CD8-positive, alpha-beta memory T cell (primary cell): ENCODE data around the gene GKAP1. TPM values are rescaled to one million over a fixed set of nuclear protein-coding genes. Genes with fewer than 3 reads are reported as not detected.

Experiments used
- CTCF ChIA-PET: fragments of 350-600 bp; sonication (Branson Sonifier 250); formaldehyde crosslinking; loops from one replicate; lab custom pipeline; 2021; ENCODE audit warnings: antibody characterized with exemption; lab: Charles Lee
- POLR2A ChIA-PET: fragments of 350-600 bp; sonication (Branson Sonifier 250); formaldehyde crosslinking; loops from one replicate; lab custom pipeline; 2021; ENCODE audit warnings: antibody characterized with exemption; lab: Charles Lee
- DNase-seq, 5 donors: peaks; one replicate each; pipeline versions ENCODE4 v3.0.0 to v3.0.0-alpha.2; 2020 to 2022; ENCODE audit warnings: mixed read lengths in 1 of 5
- H3K27ac ChIP-seq: one replicate; pipeline ENCODE4 v1.7.0; 2013; ENCODE audit warnings: low read depth, mild to moderate bottlenecking, low read length, moderate library complexity
- H3K27me3 ChIP-seq: 2 replicates; pipeline ENCODE4 v1.7.0; 2013; ENCODE audit warnings: low read length, mild to moderate bottlenecking; ENCODE audit not compliant: insufficient read depth, poor library complexity, severe bottlenecking
- H3K36me3 ChIP-seq: 2 replicates; pipeline ENCODE4 v1.7.0; 2013; ENCODE audit warnings: mild to moderate bottlenecking, low read length, moderate library complexity; ENCODE audit not compliant: insufficient read depth
- H3K4me1 ChIP-seq: 2 replicates; pipeline ENCODE4 v1.7.0; 2013; ENCODE audit warnings: mild to moderate bottlenecking, low read length, moderate library complexity; ENCODE audit not compliant: insufficient read depth
- H3K4me3 ChIP-seq: 2 replicates; pipeline ENCODE4 v1.7.0; 2013; ENCODE audit warnings: mild to moderate bottlenecking, low read length
- H3K9me3 ChIP-seq: 2 replicates; pipeline ENCODE4 v1.7.0; 2013; ENCODE audit warnings: mild to moderate bottlenecking, low read length
- H3K27ac Mint-ChIP-seq, 8 donors: one replicate each; pipeline ENCODE4 v1.8.0; 2020 to 2021; ENCODE audit warnings: mixed read lengths in 8 of 8, mild to moderate bottlenecking in 6 of 8, inconsistent platforms in 3 of 8, moderate library complexity in 3 of 8
- H3K27me3 Mint-ChIP-seq, 2 donors: one replicate each; pipeline ENCODE4 v1.8.0; 2020 to 2021; ENCODE audit warnings: mixed read lengths in 2 of 2, mild to moderate bottlenecking in 1 of 2, moderate library complexity in 1 of 2
- H3K36me3 Mint-ChIP-seq, 3 donors: one replicate each; pipeline ENCODE4 v1.8.0; 2020 to 2021; ENCODE audit warnings: mixed read lengths in 3 of 3, inconsistent platforms in 1 of 3, mild to moderate bottlenecking in 1 of 3
- H3K4me1 Mint-ChIP-seq, 3 donors: one replicate each; pipeline ENCODE4 v1.8.0; 2020 to 2021; ENCODE audit warnings: mixed read lengths in 3 of 3, inconsistent platforms in 1 of 3, mild to moderate bottlenecking in 1 of 3
- H3K4me3 Mint-ChIP-seq, 7 donors: one replicate each; pipeline ENCODE4 v1.8.0; 2020 to 2021; ENCODE audit warnings: mixed read lengths in 7 of 7, mild to moderate bottlenecking in 6 of 7, moderate library complexity in 4 of 7, inconsistent platforms in 2 of 7
- H3K9me3 Mint-ChIP-seq, 5 donors: one replicate each; pipeline ENCODE4 v1.8.0; 2020 to 2022; ENCODE audit warnings: mixed read lengths in 5 of 5, mild to moderate bottlenecking in 3 of 5, moderate library complexity in 2 of 5, inconsistent platforms in 1 of 5
- polyA plus RNA-seq: library from polyadenylated mRNA; unstranded; fragments of 300-500 nt; fragmentation: Illumina TruSeq; gene quantifications from one replicate; pipeline ENCODE4 v1.2.3, GENCODE V29; 2021
- total RNA-seq, 2 experiments: library from RNA; stranded (reverse); gene quantifications; one replicate each; pipeline ENCODE4 v1.2.3, GENCODE V29; 2021

Gene GKAP1
- total and polyA plus RNA-seq, 3 experiments from 2014 or later = 3.2 to 5.1 (median 4.0) TPM

DNA sequence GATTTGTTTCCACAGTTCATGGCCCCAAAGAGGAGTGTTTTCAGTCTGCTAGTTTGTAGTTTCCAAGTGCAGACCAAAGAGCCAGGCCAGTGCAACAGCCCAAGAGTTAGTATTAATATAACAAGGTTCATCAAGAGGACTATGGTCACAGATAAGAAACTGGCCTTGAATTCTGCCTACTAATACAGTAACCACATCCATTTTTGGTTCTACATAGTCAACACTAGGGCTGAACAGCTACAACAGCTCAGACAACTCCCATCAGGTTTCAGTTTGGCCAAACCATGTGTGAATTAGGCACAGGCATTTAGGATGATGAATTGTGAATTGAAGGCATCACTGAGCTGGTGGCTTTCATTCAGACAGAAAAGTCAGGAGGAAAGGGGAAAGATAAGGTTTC lies 96.1 kb downstream of the GKAP1 start:
- H3K36me3 Mint-ChIP-seq = peaks cover 0 to 17% (median 0%) of the 10 kb centered on the region in 3 donors
- Histone ChIP-seq H3K27me3 (no peaks in the 10 kb centered on the region), H3K4me3 (no peak overlapping the region), H3K36me3 (no peaks in the 10 kb centered on the region), H3K4me1 (no peaks in the 10 kb centered on the region), H3K27ac (no peak overlapping the region), H3K9me3 (no peaks in the 10 kb centered on the region)
- H3K9me3 Mint-ChIP-seq = peaks cover 0 to 5% (median 1%) of the 10 kb centered on the region in 5 donors
- H3K27me3 Mint-ChIP-seq = peaks cover 6 to 13% of the 10 kb centered on the region in 2 donors
- CTCF ChIA-PET = interaction anchor here (1.3 kb wide), 1 partner anchor 13 kb away, joined by 3 read pairs; no protein-coding TSS in a partner anchor
- no peak overlapping the region for H3K27ac Mint-ChIP-seq
- no peaks in the 10 kb centered on the region for H3K4me1 Mint-ChIP-seq
- no peak overlapping the region for H3K4me3 Mint-ChIP-seq
- DNase-seq = no peak
- POLR2A ChIA-PET = no interaction called here

DNA sequence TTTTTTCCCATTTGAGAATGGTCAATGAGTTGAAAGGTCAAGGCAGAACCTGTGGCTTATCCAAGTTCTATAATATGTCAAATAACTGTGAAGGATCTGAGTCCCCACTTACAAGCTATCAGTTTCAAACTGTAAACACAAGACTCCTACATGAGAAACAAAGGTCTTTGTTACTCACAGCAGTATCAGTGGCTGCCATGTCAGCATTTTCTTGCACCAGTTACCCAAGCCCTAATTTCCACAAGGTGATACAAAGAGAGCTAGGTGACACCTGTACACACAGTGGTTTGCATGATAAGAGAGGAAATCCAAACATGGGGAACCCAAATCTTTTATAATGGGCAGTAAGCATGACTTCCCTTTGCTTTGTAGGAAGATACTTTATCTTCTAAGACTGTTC lies 101.8 kb downstream of the GKAP1 start:
- Mint-ChIP-seq H3K4me1 (no peaks in the 10 kb centered on the region), H3K27me3 (no peaks in the 10 kb centered on the region), H3K27ac (no peak overlapping the region), H3K9me3 (no peaks in the 10 kb centered on the region), H3K36me3 (no peaks in the 10 kb centered on the region), H3K4me3 (no peak overlapping the region)
- ChIA-PET POLR2A (no interaction called here), CTCF (no interaction called here)
- Histone ChIP-seq H3K4me3 (no peak overlapping the region), H3K9me3 (no peaks in the 10 kb centered on the region), H3K27me3 (no peaks in the 10 kb centered on the region), H3K36me3 (no peaks in the 10 kb centered on the region), H3K27ac (no peak overlapping the region), H3K4me1 (no peaks in the 10 kb centered on the region)
- DNase-seq = no peak

DNA sequence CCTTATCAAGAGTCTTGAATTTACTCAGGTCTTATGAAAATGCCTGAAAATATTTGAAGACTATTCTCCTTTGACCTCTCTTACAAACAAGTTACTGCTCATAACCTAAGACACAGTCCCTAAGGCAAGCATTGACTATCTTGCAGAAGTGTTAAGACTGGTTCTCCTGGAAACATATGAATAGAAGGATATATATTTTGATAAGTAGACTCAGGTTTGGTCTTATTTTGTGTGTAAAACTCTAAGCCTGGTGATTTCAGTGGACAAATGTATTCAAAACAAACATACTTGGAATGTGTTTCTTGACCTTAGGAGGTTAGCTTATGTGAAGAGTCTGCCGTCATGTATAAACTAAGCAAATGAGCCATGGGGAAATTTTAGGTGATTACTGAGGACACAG lies 102.3 kb downstream of the GKAP1 start:
- DNase-seq = no peak
- H3K27ac Mint-ChIP-seq = peak overlapping the region in 1 of 8 donors; percentile 13
- no peaks in the 10 kb centered on the region for H3K36me3 ChIP-seq
- no peaks in the 10 kb centered on the region for H3K4me1 ChIP-seq
- no peaks in the 10 kb centered on the region for H3K36me3 Mint-ChIP-seq
- H3K27me3 ChIP-seq = no peaks in the 10 kb centered on the region
- POLR2A ChIA-PET = no interaction called here
- H3K27ac ChIP-seq = no peak overlapping the region
- H3K27me3 Mint-ChIP-seq = no peaks in the 10 kb centered on the region
- CTCF ChIA-PET = no interaction called here
- no peaks in the 10 kb centered on the region for H3K9me3 ChIP-seq
- no peak overlapping the region for H3K4me3 Mint-ChIP-seq
- no peak overlapping the region for H3K4me3 ChIP-seq
- H3K9me3 Mint-ChIP-seq = no peaks in the 10 kb centered on the region
- no peaks in the 10 kb centered on the region for H3K4me1 Mint-ChIP-seq

DNA sequence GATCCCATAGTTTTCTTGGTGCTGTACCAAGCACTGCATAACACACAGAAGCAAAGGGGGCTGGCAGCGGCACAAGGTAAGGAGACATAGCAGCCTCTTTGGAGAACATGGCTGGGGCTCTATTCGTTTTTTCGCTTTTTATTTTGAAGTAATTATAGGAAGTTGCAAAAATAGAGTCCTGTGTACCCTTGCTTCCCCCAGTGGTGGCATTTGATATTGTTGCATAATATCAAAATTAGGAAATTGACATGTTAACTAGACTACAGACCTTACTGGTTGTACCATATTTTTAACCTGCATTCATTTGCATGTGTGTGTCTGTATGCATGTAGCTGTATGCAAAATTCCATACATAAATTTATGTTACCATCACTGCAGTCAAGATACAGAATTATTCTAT lies 103.2 kb downstream of the GKAP1 start:
- H3K4me3 ChIP-seq = no peak overlapping the region
- no peaks in the 10 kb centered on the region for H3K27me3 ChIP-seq
- ChIA-PET POLR2A (no interaction called here), CTCF (no interaction called here)
- no peak overlapping the region for H3K27ac Mint-ChIP-seq
- no peak for DNase-seq
- H3K36me3 ChIP-seq = no peaks in the 10 kb centered on the region
- no peak overlapping the region for H3K4me3 Mint-ChIP-seq
- H3K4me1 ChIP-seq = no peaks in the 10 kb centered on the region
- H3K36me3 Mint-ChIP-seq = no peaks in the 10 kb centered on the region
- no peak overlapping the region for H3K27ac ChIP-seq
- H3K4me1 Mint-ChIP-seq = peaks cover under 1 to 3% (median 1%) of the 10 kb centered on the region in 3 donors
- no peaks in the 10 kb centered on the region for H3K27me3 Mint-ChIP-seq
- no peaks in the 10 kb centered on the region for H3K9me3 Mint-ChIP-seq
- H3K9me3 ChIP-seq = no peaks in the 10 kb centered on the region

DNA sequence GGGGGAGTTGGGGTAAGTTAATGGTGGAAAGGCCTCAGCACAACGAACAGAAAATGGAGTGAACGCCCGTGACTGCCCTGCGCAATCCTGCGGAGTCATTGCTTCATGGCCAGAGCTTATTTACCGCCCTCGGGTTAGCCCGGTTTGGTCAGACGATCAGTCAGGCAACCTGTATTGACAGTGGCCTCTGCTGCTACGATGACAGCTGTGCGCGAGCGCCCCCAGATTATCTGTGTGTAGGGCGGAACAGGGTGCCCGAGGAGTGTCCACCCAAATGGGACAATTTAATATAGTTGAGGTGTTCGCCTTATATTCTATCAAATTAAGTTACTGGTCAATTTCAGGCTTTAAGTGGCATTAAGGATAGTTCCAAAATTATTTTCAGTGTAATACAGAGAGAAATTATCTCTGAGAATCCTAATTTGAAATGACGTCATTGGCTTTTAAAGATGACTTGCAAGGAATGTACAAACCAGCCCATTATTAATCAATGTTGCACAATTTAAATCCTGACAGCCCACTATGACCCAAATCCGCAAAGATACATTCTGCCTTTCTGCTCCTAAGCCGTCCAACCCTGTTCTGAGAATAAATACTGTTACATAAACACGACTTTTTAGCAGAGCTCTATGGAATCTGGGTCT lies 108.9 kb downstream of the GKAP1 start:
- Histone ChIP-seq H3K4me1 (peaks cover 28% of the 10 kb centered on the region), H3K9me3 (no peaks in the 10 kb centered on the region), H3K4me3 (peak overlapping the region; percentile 99), H3K27me3 (no peaks in the 10 kb centered on the region), H3K27ac (peak overlapping the region; percentile 99), H3K36me3 (no peaks in the 10 kb centered on the region)
- H3K4me3 Mint-ChIP-seq = peak overlapping the region; percentile 84 to 99 (median 98)
- peaks cover 30 to 46% (median 43%) of the 10 kb centered on the region in 3 donors for H3K4me1 Mint-ChIP-seq
- H3K27ac Mint-ChIP-seq = peak overlapping the region; percentile 98 to 100 (median 100)
- DNase-seq = peak in 4 of 5 donors; percentile 41 to 70 (median 52)
- H3K27me3 Mint-ChIP-seq = no peaks in the 10 kb centered on the region
- POLR2A ChIA-PET = interaction anchor here (0.5 to 2.7 kb wide), 9 partner anchors 31 to 272 kb away, joined by 3 to 28 read pairs (median 7); partner anchors contain the start of genes HNRNPK, IDNK, KIF27 and RMI1
- CTCF ChIA-PET = interaction anchor here (0.6 to 3.7 kb wide), 11 partner anchors 12 to 272 kb away, joined by 3 to 22 read pairs (median 6); partner anchors contain the start of genes HNRNPK, IDNK and RMI1
- H3K9me3 Mint-ChIP-seq = no peaks in the 10 kb centered on the region
- H3K36me3 Mint-ChIP-seq = peaks cover 0 to 21% (median 3%) of the 10 kb centered on the region in 3 donors

DNA sequence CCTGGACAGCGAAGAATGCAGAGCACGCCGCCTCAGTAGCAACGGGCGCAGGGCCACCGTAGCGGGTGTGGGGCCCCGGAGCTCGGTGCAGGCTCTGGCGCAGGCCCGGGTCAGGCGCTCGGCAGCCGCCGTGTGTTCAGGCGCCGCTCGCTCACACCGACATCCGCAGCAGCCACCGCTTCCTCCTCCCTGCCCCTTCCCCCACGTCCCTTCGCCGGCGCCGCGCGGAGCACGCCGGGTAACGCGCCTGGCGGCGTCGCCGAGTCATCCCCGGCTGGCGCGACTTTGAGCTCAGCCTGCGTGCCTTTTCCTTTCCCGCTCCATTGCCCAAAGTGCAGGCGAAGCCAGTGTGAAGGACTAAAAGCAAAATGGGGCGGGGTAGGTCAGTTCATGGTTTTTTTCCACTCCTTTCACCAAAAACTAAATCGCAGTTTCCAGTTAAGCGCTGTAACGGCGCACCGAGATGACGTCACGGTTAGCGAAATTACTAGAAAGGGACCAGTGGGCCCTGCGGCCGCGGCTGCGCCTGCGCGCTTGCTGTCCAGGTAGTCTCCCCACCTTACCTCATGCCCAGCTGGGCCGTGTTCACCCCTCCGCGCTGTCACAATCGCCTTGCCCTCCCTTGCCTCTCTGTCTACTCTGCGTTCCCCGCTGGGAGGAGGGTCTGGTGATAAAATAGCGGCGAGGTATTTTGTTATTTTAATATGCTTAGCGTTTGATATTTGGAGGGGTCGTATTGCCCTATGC lies 109.6 kb downstream of the GKAP1 start, which contains the start of gene UBQLN1:
Gene UBQLN1 (minus strand): TSS at position 191 of the 747 bp plus-strand sequence. CDS start 279 bp downstream, outside the sequence.
- Histone ChIP-seq H3K27me3 (no peaks in the 10 kb centered on the region), H3K4me1 (peaks cover 34% of the 10 kb centered on the region), H3K36me3 (no peaks in the 10 kb centered on the region), H3K4me3 (peak within 1 kb of the TSS; percentile 99), H3K27ac (peak within 1 kb of the TSS; percentile 99), H3K9me3 (no peaks in the 10 kb centered on the region)
- no peaks in the 10 kb centered on the region for H3K27me3 Mint-ChIP-seq
- H3K4me3 Mint-ChIP-seq = peak within 1 kb of the TSS; percentile 84 to 99 (median 98)
- CTCF ChIA-PET = interaction anchor here (0.6 to 3.7 kb wide), 11 partner anchors 11 to 272 kb away, joined by 3 to 22 read pairs (median 6); partner anchors contain the start of genes HNRNPK, IDNK and RMI1
- H3K27ac Mint-ChIP-seq = peak within 1 kb of the TSS; percentile 98 to 100 (median 100)
- peaks cover 36 to 53% (median 50%) of the 10 kb centered on the region in 3 donors for H3K4me1 Mint-ChIP-seq
- peaks cover 0 to 22% (median 3%) of the 10 kb centered on the region in 3 donors for H3K36me3 Mint-ChIP-seq
- DNase-seq = peak; percentile 86 to 96 (median 93)
- POLR2A ChIA-PET = interaction anchor here (0.6 to 2.7 kb wide), 10 partner anchors 30 to 272 kb away, joined by 3 to 28 read pairs (median 6); partner anchors contain the start of genes HNRNPK, IDNK, KIF27 and RMI1
- no peaks in the 10 kb centered on the region for H3K9me3 Mint-ChIP-seq

DNA sequence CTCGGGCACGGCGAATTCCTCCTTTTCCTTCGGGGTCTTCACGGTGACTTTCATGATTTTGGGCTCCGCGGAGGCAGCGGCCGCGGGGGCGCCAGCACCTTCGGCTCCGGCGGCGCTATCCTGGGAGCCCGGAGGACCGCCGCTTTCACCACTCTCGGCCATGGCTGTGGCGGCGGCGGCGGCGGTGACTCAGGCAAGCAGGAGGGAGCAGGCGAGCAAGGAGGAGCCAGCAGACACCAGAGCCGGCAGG lies 110.1 kb downstream of the GKAP1 start:
- Mint-ChIP-seq H3K27ac (peak overlapping the region; percentile 98 to 100 (median 100)), H3K4me1 (peaks cover 40 to 58% (median 53%) of the 10 kb centered on the region in 3 donors), H3K9me3 (no peaks in the 10 kb centered on the region), H3K36me3 (peaks cover 0 to 24% (median 3%) of the 10 kb centered on the region in 3 donors), H3K4me3 (peak overlapping the region; percentile 84 to 99 (median 98)), H3K27me3 (no peaks in the 10 kb centered on the region)
- no peaks in the 10 kb centered on the region for H3K9me3 ChIP-seq
- POLR2A ChIA-PET = interaction anchor here (0.8 to 2.7 kb wide), 8 partner anchors 27 to 273 kb away, joined by 3 to 28 read pairs (median 4); partner anchors contain the start of genes HNRNPK, IDNK, KIF27 and RMI1
- H3K27ac ChIP-seq = peak overlapping the region; percentile 99
- DNase-seq = no peak
- peak overlapping the region; percentile 99 for H3K4me3 ChIP-seq
- no peaks in the 10 kb centered on the region for H3K36me3 ChIP-seq
- H3K27me3 ChIP-seq = no peaks in the 10 kb centered on the region
- CTCF ChIA-PET = interaction anchor here (0.8 to 3.7 kb wide), 7 partner anchors 10 to 273 kb away, joined by 3 to 22 read pairs (median 9); partner anchors contain the start of genes HNRNPK, IDNK and RMI1
- H3K4me1 ChIP-seq = peaks cover 39% of the 10 kb centered on the region
